ENCODE results near the gene NDUFV2.

DNA sequence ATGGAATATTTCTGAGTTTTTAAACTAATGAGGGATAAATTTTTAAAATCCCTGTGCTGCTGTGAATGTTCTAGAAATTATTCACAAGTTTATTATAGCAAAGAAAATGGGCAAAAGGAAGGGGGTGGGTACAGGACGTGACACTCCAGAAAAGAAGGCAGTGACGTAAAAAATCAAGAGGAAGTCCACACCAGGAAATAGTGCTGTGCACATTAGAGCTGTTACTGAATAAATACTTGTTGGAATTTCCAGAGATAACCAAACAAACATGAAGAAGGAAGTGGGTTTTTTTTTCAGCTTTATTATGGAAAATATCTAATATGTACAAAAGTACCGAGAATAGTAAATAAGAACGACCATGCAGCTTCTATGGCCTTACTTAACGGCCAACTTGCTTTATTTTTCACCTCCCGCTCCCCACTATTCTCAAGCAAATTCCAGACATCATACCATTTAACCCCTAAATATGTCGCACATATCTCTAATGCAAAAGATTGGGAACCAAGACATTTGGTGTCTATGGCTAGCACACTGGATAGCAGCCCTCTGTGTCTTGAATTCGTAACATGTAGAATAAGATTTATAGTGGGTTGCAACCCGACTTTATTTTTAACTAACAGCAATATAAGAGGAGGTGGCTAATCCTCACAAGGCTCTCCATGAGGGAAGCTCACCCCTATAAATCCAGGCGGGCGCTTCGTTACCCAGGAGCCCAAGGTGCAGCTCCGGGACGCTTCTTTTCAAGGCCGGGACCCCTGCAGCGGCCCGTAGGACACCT lies 580 bp upstream of the NDUFV2 start:
- no peak for TF ChIP-seq POLR2A (IDR thresholded peaks at IDR 0.05)
- TF ChIP-seq, protein P1, sequence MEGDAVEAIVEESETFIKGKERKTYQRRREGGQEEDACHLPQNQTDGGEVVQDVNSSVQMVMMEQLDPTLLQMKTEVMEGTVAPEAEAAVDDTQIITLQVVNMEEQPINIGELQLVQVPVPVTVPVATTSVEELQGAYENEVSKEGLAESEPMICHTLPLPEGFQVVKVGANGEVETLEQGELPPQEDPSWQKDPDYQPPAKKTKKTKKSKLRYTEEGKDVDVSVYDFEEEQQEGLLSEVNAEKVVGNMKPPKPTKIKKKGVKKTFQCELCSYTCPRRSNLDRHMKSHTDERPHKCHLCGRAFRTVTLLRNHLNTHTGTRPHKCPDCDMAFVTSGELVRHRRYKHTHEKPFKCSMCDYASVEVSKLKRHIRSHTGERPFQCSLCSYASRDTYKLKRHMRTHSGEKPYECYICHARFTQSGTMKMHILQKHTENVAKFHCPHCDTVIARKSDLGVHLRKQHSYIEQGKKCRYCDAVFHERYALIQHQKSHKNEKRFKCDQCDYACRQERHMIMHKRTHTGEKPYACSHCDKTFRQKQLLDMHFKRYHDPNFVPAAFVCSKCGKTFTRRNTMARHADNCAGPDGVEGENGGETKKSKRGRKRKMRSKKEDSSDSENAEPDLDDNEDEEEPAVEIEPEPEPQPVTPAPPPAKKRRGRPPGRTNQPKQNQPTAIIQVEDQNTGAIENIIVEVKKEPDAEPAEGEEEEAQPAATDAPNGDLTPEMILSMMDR (IDR thresholded peaks at IDR 0.05): no peak

All from tibial nerve (tissue), 3 donors.